ENCODE measurements around the gene GATAD2A.
A peak's percentile ranks its signal among the peaks of the same experiment; 100 is the strongest.

GATAD2A gene

GRCh38 chr19:19507354-19507753 lies 101.9 kb downstream of the GATAD2A start:
- DNase-seq (ENCODE audit: low read depth) = no peak

- DNase-seq (ENCODE audit: low read depth) = no peak
These were observed 102.7 kb downstream of the GATAD2A start for GRCh38 chr19:19508217-19508616.

- DNase-seq (ENCODE audit: low read depth) = no peak
These were observed 105.0 kb downstream of the GATAD2A start for GRCh38 chr19:19510432-19510831.

- DNase-seq (ENCODE audit: low read depth) = no peak
These were observed 108.2 kb downstream of the GATAD2A start for GRCh38 chr19:19513682-19514081.

- no peak for DNase-seq (ENCODE audit: low read depth)
These were observed 108.8 kb downstream of the GATAD2A start for GRCh38 chr19:19514215-19514657.

GRCh38 chr19:19514881-19515641 lies 109.6 kb downstream of the GATAD2A start, which contains the start of gene TSSK6:
TSS of gene TSSK6 (minus strand) at chr19:19515548. CDS start at chr19:19515427, 121 bp downstream.
- DNase-seq (ENCODE audit: low read depth) = no peak

GRCh38 chr19:19515642-19516519 lies 110.4 kb downstream of the GATAD2A start, which contains the start of gene NDUFA13:
TSS of gene NDUFA13 (plus strand) at chr19:19516225. CDS start at chr19:19516239, 14 bp downstream.
- DNase-seq (ENCODE audit: low read depth) = peak; percentile 92

GRCh38 chr19:19517235-19517619 lies 111.8 kb downstream of the GATAD2A start:
- no peak for DNase-seq (ENCODE audit: low read depth)

- DNase-seq (ENCODE audit: low read depth) = no peak
These were observed 115.5 kb downstream of the GATAD2A start for GRCh38 chr19:19520989-19521388.

- no peak for DNase-seq (ENCODE audit: low read depth)
These were observed 117.7 kb downstream of the GATAD2A start for GRCh38 chr19:19523177-19523576.

GRCh38 chr19:19524053-19524452 lies 118.6 kb downstream of the GATAD2A start:
- DNase-seq (ENCODE audit: low read depth) = no peak

- no peak for DNase-seq (ENCODE audit: low read depth)
These were observed 120.3 kb downstream of the GATAD2A start for GRCh38 chr19:19525611-19526380.

GRCh38 chr19:19526581-19527370 lies 121.3 kb downstream of the GATAD2A start:
- no peak for DNase-seq (ENCODE audit: low read depth)

GRCh38 chr19:19527371-19527656 lies 121.8 kb downstream of the GATAD2A start:
- DNase-seq (ENCODE audit: low read depth) = no peak

GRCh38 chr19:19527674-19528625 lies 122.5 kb downstream of the GATAD2A start:
- DNase-seq (ENCODE audit: low read depth) = no peak

- DNase-seq (ENCODE audit: low read depth) = no peak
These were observed 123.4 kb downstream of the GATAD2A start, which contains the start of gene YJEFN3 for GRCh38 chr19:19528721-19529490. TSS of gene YJEFN3 (plus strand) at chr19:19528911. CDS start at chr19:19528933, 22 bp downstream.

GRCh38 chr19:19529783-19530422 lies 124.4 kb downstream of the GATAD2A start:
- no peak for DNase-seq (ENCODE audit: low read depth)

GRCh38 chr19:19530423-19530804 lies 124.9 kb downstream of the GATAD2A start:
- no peak for DNase-seq (ENCODE audit: low read depth)

- DNase-seq (ENCODE audit: low read depth) = no peak
These were observed 125.4 kb downstream of the GATAD2A start for GRCh38 chr19:19530889-19531288.

All from activated gamma-delta T cell treated with anti-CD3 and anti-CD28 coated beads, Interleukin-2, amount 50 U/mL, for 16 hours (primary cell).